Type B pancreatic cell (in vitro differentiated cells): ENCODE data around the gene ESYT2. TPM values are rescaled to one million over a fixed set of nuclear protein-coding genes. Genes with fewer than 3 reads are reported as not detected.

ENCODE experiments used
- DNase-seq: peaks from one replicate; pipeline ENCODE4 v3.0.0; 2021; ENCODE audit warnings: mixed read lengths; ENCODE audit not compliant: unreplicated experiment; ENCODE audit errors: extremely low spot score
- H3K27ac Mint-ChIP-seq: 2 replicates; pipeline ENCODE4 v1.8.0; 2021; ENCODE audit warnings: mild to moderate bottlenecking, mixed read lengths
- H3K27me3 Mint-ChIP-seq: 2 replicates; pipeline ENCODE4 v1.8.0; 2021; ENCODE audit warnings: mixed read lengths
- H3K36me3 Mint-ChIP-seq: 2 replicates; pipeline ENCODE4 v1.8.0; 2021; ENCODE audit warnings: mixed read lengths
- H3K4me1 Mint-ChIP-seq: one replicate; pipeline ENCODE4 v1.8.0; 2021; ENCODE audit warnings: mixed read lengths; ENCODE audit not compliant: unreplicated experiment
- H3K4me3 Mint-ChIP-seq: 2 replicates; pipeline ENCODE4 v1.8.0; 2021; ENCODE audit warnings: mild to moderate bottlenecking, mixed read lengths
- H3K9me3 Mint-ChIP-seq: 2 replicates; pipeline ENCODE4 v1.8.0; 2021; ENCODE audit warnings: mixed read lengths
- total RNA-seq: library from RNA; stranded (reverse); gene quantifications from 2 replicates; pipeline ENCODE4 v1.2.1, GENCODE V29; 2021; ENCODE audit warnings: low replicate concordance
- TF ChIP-seq, protein P1 (sequence below): fragments of 200-600 bp; sonication (generic); conservative IDR thresholded peaks from 2 replicates; pipeline ENCODE4 v1.5.0; 2021; ENCODE audit warnings: antibody characterized with exemption, mild to moderate bottlenecking

Gene ESYT2
- total RNA-seq, 1 donor from 2014 or later, result 42.1 TPM

DNA sequence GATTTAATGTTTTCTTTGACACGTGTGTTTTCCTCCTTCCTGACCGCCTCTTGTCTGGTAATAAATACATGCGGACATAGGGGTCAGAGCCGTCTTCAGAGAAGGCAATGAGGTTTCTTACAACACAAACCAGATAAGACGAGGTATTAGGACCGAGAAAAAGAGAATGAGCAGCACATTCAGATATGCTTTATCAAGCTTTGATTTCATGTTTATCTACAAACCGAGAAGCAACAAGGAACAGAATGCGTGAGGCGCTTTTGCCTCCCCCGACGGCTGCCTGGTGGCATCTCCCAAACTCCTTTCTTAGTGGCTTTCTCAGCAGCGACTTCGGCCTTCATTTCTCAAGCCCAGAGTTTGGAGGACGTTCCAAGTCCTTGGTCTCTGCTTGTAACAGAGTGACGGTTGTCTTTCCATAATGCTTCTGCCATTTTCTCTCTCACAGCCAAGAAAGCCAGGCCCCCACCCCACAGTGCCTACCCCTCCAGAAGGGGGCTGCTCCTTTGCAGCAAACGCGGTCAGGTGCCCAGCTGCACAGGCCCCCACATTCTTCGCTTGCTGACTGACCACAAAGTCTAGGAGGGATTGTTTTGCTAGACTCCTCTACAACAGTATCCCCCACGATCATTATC lies 92.1 kb downstream of the ESYT2 start:
- no peaks in the 10 kb centered on the region for H3K4me1 Mint-ChIP-seq
- H3K4me3 Mint-ChIP-seq, result no peak overlapping the region
- TF ChIP-seq, protein P1, sequence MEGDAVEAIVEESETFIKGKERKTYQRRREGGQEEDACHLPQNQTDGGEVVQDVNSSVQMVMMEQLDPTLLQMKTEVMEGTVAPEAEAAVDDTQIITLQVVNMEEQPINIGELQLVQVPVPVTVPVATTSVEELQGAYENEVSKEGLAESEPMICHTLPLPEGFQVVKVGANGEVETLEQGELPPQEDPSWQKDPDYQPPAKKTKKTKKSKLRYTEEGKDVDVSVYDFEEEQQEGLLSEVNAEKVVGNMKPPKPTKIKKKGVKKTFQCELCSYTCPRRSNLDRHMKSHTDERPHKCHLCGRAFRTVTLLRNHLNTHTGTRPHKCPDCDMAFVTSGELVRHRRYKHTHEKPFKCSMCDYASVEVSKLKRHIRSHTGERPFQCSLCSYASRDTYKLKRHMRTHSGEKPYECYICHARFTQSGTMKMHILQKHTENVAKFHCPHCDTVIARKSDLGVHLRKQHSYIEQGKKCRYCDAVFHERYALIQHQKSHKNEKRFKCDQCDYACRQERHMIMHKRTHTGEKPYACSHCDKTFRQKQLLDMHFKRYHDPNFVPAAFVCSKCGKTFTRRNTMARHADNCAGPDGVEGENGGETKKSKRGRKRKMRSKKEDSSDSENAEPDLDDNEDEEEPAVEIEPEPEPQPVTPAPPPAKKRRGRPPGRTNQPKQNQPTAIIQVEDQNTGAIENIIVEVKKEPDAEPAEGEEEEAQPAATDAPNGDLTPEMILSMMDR, result no peak
- no peaks in the 10 kb centered on the region for H3K9me3 Mint-ChIP-seq
- H3K36me3 Mint-ChIP-seq, result peaks cover 17% of the 10 kb centered on the region
- H3K27me3 Mint-ChIP-seq, result no peaks in the 10 kb centered on the region
- peak; percentile 31 for DNase-seq
- no peak overlapping the region for H3K27ac Mint-ChIP-seq

GRCh38 chr7:158735935-158736334 lies 93.4 kb downstream of the ESYT2 start:
- Mint-ChIP-seq H3K36me3 (peaks cover 19% of the 10 kb centered on the region), H3K27me3 (no peaks in the 10 kb centered on the region), H3K9me3 (no peaks in the 10 kb centered on the region), H3K27ac (no peak overlapping the region), H3K4me1 (peaks cover under 1% of the 10 kb centered on the region), H3K4me3 (no peak overlapping the region)
- TF ChIP-seq, protein P1, result no peak
- peak; percentile 67 for DNase-seq

- H3K4me1 Mint-ChIP-seq, result peaks cover 9% of the 10 kb centered on the region
- peaks cover 23% of the 10 kb centered on the region for H3K36me3 Mint-ChIP-seq
- DNase-seq, result no peak
These were observed 94.4 kb downstream of the ESYT2 start for GRCh38 chr7:158734861-158735260.

DNA sequence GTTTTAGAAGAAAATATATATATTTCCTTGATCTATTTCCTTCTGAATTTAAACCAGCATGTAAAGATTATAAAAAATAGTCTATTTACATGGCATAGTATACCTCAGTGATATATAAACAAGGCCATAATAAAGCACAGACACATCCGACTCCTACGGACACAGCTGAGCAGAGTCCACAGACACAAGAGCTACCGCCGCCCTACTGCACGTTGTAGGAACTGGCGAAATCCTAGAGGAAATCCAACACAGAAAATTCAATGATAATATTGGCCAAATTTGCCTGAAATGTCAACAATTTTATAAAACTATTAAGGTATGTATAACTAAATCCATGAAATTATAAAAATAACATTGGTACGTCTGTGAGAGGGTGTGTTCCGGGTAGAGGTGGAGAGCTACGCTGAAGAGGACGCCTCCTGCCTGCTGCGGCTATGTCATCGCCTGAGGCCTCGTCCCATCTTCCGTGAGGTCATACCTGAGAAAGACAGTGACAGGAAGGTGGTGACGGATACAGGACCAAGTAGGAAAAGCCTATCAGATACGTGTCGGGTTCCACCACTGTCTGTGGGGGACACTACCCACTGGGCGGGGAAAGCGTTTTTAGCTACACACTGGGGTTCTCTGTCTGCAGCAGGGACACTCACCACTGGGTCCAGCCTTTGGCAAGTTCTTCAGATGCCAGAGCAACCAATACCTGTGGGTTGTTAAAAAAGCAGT lies 95.4 kb downstream of the ESYT2 start:
- peaks cover 25% of the 10 kb centered on the region for H3K36me3 Mint-ChIP-seq
- no peaks in the 10 kb centered on the region for H3K9me3 Mint-ChIP-seq
- H3K27me3 Mint-ChIP-seq, result no peaks in the 10 kb centered on the region
- DNase-seq, result peak; percentile 52
- TF ChIP-seq, protein P1, result peak; percentile 37
- peaks cover 9% of the 10 kb centered on the region for H3K4me1 Mint-ChIP-seq
- H3K27ac Mint-ChIP-seq, result no peak overlapping the region
- no peak overlapping the region for H3K4me3 Mint-ChIP-seq

More at GRCh38 chr7:158734861-158735260, 94.4 kb downstream of the ESYT2 start:
- TF ChIP-seq, protein P1, result no peak
- Mint-ChIP-seq H3K27ac (peak overlapping the region; percentile 40), H3K27me3 (no peaks in the 10 kb centered on the region), H3K4me3 (no peak overlapping the region), H3K9me3 (no peaks in the 10 kb centered on the region)

DNA sequence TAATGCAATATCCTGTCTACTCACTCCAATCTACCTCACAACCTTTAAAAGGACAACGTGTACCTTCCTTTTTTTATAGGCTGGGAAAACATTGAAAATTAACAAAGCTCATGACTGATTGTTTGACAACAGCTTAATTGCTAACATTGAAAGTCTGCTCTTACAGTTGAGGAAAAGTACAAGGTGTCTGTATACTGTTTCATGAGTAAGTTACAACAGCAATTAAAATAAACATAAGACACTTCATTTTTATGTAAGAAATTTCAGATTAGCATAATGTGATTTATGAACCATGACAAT lies 96.1 kb downstream of the ESYT2 start:
- H3K9me3 Mint-ChIP-seq, result no peaks in the 10 kb centered on the region
- no peaks in the 10 kb centered on the region for H3K27me3 Mint-ChIP-seq
- no peak overlapping the region for H3K4me3 Mint-ChIP-seq
- TF ChIP-seq, protein P1, result no peak
- H3K27ac Mint-ChIP-seq, result no peak overlapping the region
- no peak for DNase-seq
- H3K36me3 Mint-ChIP-seq, result peaks cover 25% of the 10 kb centered on the region
- peaks cover 9% of the 10 kb centered on the region for H3K4me1 Mint-ChIP-seq
